ENCODE results near the gene GJC1.
"Not testable (repeated sequence)": the region's sequence is repeated elsewhere in the genome, so short reads cannot be mapped to it uniquely, and the experiment has no call there.

Gene GJC1

DNA sequence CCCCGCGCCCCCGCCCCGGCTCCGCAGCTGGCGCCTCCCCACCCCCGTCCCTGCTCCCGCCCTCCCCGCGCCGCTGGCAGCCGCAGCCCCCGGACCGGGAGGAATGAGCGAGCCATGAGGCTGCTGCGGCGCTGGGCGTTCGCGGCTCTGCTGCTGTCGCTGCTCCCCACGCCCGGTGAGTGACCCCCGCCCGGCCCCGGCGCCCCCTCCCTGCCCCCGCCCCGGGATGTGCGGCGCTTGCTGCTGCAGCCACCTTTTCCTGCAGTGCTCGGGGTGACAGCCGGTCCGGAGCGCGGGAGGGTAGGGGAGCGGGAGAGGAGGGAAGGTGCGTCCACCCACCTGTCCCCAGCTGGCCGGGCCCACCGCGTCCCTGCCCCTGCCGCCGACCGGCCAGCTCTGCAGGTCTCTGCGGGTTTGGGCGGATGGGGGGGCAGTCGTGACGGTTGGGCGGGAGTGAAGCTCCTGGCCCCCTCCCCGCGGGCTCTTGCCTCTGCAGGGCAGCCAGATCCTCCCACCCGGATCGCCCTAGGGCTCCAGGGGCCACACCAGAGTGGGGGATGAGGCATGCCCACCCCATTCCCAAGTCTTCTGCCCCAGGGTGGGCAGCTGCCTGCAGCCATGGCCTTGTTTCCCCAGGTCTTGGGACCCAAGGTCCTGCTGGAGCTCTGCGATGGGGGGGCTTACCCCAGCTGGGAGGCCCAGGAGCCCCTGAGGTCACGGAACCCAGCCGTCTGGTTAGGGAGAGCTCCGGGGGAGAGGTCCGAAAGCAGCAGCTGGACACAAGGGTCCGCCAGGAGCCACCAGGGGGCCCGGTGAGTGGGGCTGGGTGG lies 70.8 kb downstream of the GJC1 start:
- DNase-seq (ENCODE audit: low read depth): no peak

DNA sequence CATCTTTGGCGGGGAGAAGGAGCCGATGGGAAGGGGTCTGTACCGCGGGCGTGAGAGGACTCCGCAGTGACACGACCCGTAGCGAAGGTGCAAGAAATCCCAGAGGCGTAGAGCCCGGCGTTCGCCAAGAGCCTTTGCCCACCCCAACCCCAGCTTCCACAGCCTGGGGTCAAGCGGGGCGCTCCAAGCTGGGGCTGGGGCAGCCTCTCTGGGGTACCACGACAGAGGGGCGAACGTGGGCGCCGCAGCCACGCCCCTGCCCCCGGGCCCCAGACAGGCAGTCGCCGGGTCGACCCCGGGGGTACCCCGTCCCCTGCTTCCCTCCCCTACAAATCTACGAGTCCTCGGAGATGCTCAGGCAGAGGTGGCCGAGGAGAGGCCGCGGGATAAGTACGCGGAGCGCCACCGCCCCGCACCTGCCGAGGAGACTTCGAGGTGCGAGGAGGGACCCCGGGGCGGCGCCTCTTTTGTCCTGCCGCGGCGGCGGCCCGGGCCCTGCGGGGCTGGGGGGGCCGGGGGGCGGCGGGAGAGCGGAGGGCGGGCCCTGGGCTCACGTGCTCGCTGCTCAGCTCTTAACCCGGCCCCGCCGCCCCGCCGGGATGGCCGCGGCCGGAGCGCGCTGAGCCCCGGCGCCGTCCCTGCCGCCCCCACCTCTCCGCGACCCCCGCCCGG lies 71.5 kb downstream of the GJC1 start, which contains the start of gene ADAM11:
ADAM11 (plus strand) TSS at position 575 of the 672 bp plus-strand sequence. CDS start 212 bp downstream, outside the sequence.
- DNase-seq (ENCODE audit: low read depth): no peak

DNA sequence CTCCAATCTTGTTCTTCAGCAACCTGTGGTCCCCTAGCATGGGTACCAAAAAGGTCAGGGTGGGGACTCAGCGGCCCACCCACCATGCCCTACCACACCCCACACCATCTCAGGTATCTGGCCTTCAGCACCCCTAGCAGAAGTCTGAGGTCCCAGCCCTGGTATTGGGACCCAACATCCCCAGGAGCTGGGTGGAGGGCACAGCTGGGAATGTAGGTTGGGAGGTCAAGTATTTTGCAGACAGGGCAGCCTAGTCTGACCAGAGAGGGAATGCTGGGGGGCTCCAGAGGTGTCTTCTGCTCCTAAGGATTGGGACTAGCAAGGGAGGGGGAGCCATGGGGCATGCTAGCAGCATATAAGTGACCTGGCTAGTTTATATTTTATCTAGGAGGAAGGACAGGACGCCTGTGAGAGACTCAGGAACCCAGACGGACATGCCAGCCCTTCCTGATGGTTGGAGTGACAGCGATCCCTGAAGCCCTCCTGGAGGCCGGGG lies 72.1 kb downstream of the GJC1 start:
- no peak for DNase-seq (ENCODE audit: low read depth)

DNA sequence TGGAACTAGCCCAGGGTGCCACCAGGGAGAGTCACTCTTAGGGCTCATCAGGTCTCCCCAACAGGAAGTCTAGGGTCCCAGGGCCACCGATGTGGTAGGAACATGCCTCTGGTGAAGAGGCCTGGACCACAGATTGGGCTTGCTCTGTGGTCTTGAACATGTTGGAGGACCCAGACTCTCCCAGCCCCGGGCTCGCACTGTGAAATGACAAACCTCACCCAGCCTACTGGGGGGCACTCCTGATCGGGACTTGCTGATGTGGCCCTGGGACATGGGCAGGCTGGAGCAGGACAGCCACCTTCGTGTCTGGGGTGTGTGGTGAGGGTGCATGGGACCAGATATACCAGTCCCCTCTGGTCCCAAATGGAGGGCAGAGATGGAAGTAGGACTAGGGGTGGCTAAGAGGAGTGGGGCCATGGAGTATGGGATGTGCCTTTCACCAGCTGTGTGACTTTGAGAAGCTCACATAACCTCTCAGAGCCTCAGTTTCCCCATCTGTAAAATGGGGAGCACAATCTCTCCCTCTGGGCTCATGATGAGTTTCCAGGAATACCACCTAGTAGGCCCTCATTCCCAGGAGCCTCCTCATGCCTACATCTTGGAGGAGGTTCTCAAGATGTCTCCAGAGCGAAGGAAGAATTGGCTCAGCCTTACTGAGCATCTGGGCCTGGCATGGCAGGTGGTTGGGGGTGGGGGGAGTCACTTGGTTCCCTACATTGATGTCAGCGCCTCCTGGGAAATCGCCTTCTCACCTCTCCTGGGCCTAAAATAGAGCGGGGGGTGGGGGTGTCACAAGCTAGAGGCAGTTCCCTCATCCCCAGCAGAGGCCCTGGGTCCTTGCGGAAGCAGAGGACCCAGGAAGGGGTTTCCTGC lies 72.8 kb downstream of the GJC1 start:
- DNase-seq (ENCODE audit: low read depth): no peak

DNA sequence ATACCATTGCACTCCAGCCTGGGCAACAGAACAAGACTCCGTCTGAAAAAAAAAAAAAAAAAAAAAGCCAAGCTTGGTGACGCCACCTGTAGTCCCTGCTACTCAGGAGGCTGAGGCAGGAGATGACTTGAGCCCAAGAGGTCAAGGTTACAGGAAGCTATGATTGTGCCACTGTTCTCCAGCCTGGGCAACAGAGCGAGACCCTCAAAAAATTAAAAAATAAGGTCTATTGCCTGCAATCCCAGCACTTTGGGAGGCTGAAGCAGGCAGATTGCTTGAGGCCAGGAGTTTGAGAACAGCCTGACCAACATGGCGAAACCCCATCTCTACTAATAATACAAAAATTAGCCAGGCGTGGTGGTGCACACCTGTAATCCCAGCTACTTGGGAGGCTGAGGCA lies 74.9 kb downstream of the GJC1 start:
- not testable (repeated sequence) for DNase-seq (ENCODE audit: low read depth)

DNA sequence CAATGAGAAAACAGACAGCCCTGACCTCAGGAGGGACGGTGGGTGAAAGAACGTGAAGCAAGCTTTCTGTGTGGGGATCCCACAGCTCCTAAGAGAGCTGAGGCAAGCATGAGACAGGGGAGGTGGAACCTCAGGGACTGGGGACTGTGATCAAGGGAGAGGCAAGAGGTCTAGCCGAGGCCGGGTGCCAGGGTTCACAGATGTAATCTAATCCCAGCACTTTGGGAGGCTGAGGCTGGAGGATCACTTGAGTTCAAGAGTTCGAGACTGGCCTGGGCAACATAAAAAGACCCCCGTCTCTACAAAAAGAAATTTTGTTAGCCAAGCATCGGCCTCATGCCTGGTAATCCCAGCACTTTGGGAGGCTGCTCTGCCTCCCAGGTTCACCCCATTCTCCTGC lies 75.8 kb downstream of the GJC1 start:
- no peak for DNase-seq (ENCODE audit: low read depth)

DNA sequence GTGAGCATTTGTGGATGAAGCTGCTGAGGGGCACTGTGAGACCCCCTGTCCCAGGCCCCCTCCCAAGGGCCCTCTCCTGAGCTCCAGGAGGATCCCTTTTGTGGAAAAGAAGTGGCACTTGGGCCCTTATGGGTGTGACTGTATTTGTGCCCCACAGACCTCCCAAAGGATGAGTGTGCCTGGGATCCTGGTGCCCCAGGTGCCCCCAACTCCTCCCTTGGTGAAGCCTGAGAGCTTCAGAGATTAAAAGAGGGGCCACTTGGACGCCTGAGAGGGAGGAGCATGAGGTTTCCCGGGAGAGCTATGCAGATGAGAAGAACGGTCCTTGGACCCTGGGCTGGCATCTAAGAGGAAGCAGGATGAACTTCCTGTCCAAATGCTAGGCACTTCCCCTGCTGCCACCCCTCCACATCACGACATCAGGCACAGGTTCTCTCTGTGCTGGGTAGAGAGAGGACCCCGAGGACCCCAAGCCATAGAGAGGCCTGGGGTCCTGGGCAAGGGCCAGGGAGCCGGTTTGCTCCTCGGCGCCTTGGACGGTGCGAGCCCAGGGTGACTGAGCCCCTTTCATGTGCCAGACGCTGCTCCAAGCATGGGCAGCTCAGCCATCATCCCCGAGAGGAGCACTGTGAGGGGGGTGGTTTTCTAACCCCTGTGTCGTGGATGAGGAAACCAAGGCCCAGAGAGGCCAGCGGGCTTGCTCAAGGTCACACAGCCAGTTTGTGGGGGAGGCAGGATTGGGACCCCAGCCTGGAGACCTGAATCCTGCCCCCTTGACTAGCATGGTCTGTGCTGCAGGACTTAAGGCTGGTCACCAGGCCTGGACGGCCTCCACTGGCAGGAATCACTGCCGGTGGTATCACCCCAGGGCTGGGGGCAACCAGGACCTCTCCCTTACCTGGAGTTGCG lies 76.9 kb downstream of the GJC1 start:
- DNase-seq (ENCODE audit: low read depth): no peak

DNA sequence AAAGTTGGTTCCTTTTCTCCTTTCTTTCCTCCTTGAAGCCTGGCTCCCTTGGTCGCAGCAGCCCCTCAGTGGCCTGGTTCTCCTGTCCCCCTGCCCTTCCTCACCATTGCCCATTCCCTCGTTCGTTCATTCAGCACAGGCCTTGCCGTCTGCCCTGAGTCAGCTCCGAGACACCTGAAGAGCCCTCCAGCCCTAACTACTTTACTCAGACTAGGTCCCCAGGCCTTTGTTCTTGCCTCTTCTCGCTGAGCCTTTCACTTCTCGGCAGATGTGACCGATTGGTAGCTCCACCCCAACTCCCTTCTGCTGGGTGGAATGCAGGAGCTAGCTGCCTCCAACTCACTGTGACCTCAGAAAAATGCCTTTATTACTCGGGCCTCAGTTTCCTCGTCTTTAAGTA lies 78.3 kb downstream of the GJC1 start:
- no peak for DNase-seq (ENCODE audit: low read depth)

DNA sequence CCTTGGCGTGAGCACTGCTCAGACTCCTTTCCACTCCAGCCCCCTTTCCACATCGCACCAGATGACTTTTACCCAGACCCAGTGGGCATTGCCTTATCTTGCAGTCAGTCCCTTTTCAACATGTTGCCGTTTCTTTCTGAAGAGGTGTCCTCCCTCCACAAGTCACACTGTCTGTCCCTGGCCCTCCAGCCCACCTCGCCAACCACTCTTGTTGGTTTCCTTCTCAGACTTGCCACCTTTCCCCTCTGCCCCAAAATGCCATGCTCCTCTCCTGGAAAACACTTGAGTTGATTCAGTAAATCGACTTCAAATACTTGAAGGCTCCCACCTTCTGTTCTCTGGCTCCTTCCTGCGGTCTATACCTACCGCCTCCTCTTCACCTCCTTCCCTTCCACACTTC lies 78.8 kb downstream of the GJC1 start:
- no peak for DNase-seq (ENCODE audit: low read depth)

DNA sequence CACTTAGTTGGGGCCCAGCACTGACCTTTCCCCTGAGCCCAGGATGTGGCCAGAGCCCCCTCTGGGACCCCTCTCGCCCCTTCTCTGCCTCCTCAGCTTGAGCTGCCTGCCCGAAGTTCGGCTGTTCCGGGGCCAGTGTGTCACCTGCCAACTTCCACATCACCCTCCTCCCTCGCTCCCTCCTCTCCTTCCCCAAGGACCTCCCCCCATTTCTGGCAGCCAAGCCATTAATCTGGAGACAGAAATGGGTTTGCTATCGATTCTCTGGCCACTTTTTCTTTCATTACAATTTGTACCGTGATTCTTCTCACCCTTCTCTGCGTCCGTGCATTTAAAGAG lies 80.1 kb downstream of the GJC1 start:
- DNase-seq (ENCODE audit: low read depth): no peak

DNA sequence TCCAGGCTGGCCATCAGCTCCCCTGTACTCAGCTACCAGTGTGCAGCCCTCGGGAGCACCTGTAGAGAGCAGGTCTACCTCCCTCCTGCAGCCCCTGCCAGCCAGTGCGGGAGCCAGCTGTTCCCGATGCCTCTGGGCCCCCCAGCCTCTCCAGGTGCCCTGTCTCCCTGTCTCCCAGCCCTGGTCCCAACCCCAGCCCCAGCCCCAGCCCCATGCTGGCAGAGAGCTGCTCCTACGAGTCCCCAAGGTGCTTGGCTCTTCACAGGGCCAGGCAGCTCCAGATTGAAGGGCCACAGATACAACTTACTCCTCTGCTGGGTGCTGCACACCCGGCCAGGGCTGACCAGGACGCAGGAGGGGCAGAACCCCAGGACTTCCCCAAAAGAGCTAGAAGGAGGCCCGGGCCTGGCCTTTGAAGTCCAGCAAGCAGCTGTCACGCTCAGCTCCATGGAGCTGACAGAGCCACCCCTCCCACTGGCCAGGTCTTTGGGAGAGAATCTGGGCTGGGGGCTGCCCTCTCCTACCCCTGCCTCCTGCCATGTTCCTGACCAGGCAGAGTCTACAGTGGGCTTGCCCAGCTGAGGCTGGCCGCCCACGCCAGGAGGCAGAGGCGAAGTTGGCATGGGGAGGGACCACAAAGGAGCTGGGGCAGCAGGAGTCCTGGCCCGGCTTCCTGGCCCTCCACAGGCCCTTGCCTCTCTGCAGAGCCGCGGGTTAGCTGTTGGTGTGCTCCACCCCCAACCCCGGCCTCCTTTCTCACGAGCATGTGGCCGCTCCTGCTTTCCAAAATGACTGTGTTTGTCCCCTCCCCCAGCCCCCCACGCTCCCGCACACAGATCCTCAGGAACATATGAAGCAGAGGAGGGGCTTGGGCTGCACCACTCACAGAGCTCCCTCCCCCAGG lies 80.8 kb downstream of the GJC1 start:
- no peak for DNase-seq (ENCODE audit: low read depth)

Measured in T-helper 22 cell (primary cell).